OCI-LY1 (cell line): ENCODE measurements around the gene FAM107B.

Experiments
- H2AFZ ChIP-seq: fragments of 200-600 bp; sonication (generic), shearing (Covaris generic); 2 replicates; pipeline ENCODE4 v1.6.0; 2014; ENCODE audit warnings: antibody characterized with exemption, mild to moderate bottlenecking, low read length
- H3F3A ChIP-seq: fragments of 200-600 bp; sonication (generic), shearing (Covaris generic); 2 replicates; pipeline ENCODE4 v1.6.0; 2014; ENCODE audit warnings: mild to moderate bottlenecking, antibody characterized with exemption, low read length, moderate library complexity; ENCODE audit not compliant: insufficient read depth
- H3K27ac ChIP-seq: fragments of 200-600 bp; sonication (generic); 2 replicates; pipeline ENCODE4 v1.5.1; 2014; ENCODE audit warnings: low read length, mixed run types, mild to moderate bottlenecking, low read depth; ENCODE audit not compliant: poor library complexity, severe bottlenecking
- H3K27me3 ChIP-seq: fragments of 200-600 bp; sonication (generic); 2 replicates; pipeline ENCODE4 v1.6.0; 2014; ENCODE audit warnings: antibody characterized with exemption, mild to moderate bottlenecking, low read length, moderate library complexity; ENCODE audit not compliant: insufficient read depth
- H3K36me3 ChIP-seq: fragments of 200-600 bp; sonication (generic); 2 replicates; pipeline ENCODE4 v1.6.1; 2014; ENCODE audit warnings: mild to moderate bottlenecking, antibody characterized with exemption, low read length, moderate library complexity, mixed read lengths; ENCODE audit not compliant: insufficient read depth
- H3K4me1 ChIP-seq: fragments of 200-600 bp; sonication (generic); 2 replicates; pipeline ENCODE4 v1.5.1; 2014; ENCODE audit warnings: mild to moderate bottlenecking, low read length, moderate library complexity; ENCODE audit not compliant: insufficient read depth, severe bottlenecking
- H3K4me2 ChIP-seq: fragments of 200-600 bp; sonication (generic), shearing (Covaris generic); 2 replicates; pipeline ENCODE4 v1.6.1; 2014; ENCODE audit warnings: low read length
- H3K4me3 ChIP-seq: fragments of 200-600 bp; sonication (generic); 2 replicates; pipeline ENCODE4 v1.5.1; 2014; ENCODE audit warnings: low read length, low read depth, mild to moderate bottlenecking, mixed read lengths; ENCODE audit not compliant: poor library complexity, severe bottlenecking
- H3K79me2 ChIP-seq: fragments of 200-600 bp; shearing (Covaris generic); 2 replicates; pipeline ENCODE4 v1.6.1; 2016; ENCODE audit warnings: mixed run types, low read length, mixed read lengths; ENCODE audit not compliant: insufficient read depth
- H3K9ac ChIP-seq: fragments of 200-600 bp; sonication (generic), shearing (Covaris generic); 2 replicates; pipeline ENCODE4 v1.6.1; 2014; ENCODE audit warnings: mild to moderate bottlenecking, low read length, mixed read lengths
- H3K9me2 ChIP-seq: fragments of 200-600 bp; sonication (generic), shearing (Covaris generic); 2 replicates; pipeline ENCODE4 v1.6.1; 2014; ENCODE audit warnings: low read depth, mild to moderate bottlenecking, low read length, mixed read lengths
- H3K9me3 ChIP-seq: fragments of 200-600 bp; shearing (Covaris generic); 2 replicates; pipeline ENCODE4 v1.6.1; 2014; ENCODE audit warnings: low read length, mixed read lengths
- H4K20me1 ChIP-seq: fragments of 200-600 bp; sonication (generic), shearing (Covaris generic); 2 replicates; pipeline ENCODE4 v1.6.0; 2016; ENCODE audit warnings: mild to moderate bottlenecking, low read length; ENCODE audit not compliant: insufficient read depth
- CTCF ChIP-seq: fragments of 200-600 bp; sonication (generic), shearing (Covaris generic); IDR thresholded peaks from 2 replicates; pipeline ENCODE4 v1.5.1; 2017; ENCODE audit warnings: mild to moderate bottlenecking, antibody characterized with exemption, low read length, moderate library complexity, mixed read lengths
- EZH2 ChIP-seq: fragments of 200-600 bp; sonication (generic), shearing (Covaris generic); IDR thresholded peaks from 2 replicates; pipeline ENCODE4 v1.8.0; 2017; ENCODE audit warnings: borderline replicate concordance, mixed run types, mild to moderate bottlenecking, antibody characterized with exemption, low read length, moderate library complexity, mixed read lengths

The FAM107B gene

DNA sequence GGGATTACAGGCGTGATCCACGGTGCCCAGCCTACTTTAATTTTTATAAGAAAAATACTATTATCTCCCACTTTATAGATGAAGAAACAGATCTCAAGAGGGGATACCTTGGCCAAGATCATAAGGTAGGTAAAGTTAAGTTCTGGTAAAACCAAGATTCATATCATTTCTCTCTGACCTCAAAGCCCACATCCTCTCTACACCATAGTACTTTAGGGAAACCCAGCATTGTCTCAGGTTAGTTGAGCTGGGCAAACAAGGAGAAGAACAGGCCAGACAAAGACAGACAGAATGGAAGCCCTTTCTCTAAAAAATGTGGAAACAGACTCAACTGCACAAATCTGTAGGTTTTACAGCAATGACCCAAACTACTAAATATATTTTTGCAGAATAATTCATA is 246.2 kb downstream of the FAM107B start:
- Histone ChIP-seq H3K9me3 (no peaks in the 10 kb centered on the region), H3F3A (no peaks in the 10 kb centered on the region), H3K36me3 (peaks cover 89% of the 10 kb centered on the region), H3K9ac (no peak overlapping the region), H3K27me3 (no peaks in the 10 kb centered on the region), H3K4me1 (no peaks in the 10 kb centered on the region), H3K9me2 (no peaks in the 10 kb centered on the region), H3K79me2 (peaks cover 50% of the 10 kb centered on the region), H3K27ac (no peak overlapping the region), H2AFZ (no peak overlapping the region), H3K4me3 (no peak overlapping the region), H4K20me1 (no peaks in the 10 kb centered on the region), H3K4me2 (no peak overlapping the region)
- no peak for TF ChIP-seq EZH2
- no peak for TF ChIP-seq CTCF

DNA sequence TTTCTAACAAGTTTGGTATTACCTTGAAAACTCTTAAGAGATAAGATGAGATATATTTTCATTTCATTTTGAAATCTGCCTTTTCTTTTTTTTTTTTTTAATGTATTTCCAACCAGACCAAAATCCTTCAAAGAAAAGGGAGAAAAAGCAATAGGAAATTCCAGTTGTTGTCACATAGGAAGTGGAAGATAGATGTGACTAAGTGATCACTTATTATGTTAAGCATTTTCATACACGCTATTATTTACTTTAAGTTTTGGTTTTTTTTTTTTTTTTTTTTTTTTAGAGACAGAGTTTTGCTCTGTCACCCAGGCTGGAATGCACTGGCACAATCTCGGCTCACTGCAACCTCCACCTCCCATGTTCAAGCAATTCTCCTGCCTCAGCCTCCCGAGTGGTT is 246.8 kb downstream of the FAM107B start:
- Histone ChIP-seq H3K9ac (no peak overlapping the region), H3F3A (no peaks in the 10 kb centered on the region), H3K4me2 (no peak overlapping the region), H3K9me3 (no peaks in the 10 kb centered on the region), H3K36me3 (peaks cover 89% of the 10 kb centered on the region), H3K9me2 (no peaks in the 10 kb centered on the region), H3K4me3 (no peak overlapping the region), H2AFZ (no peak overlapping the region), H3K4me1 (no peaks in the 10 kb centered on the region), H3K79me2 (peaks cover 45% of the 10 kb centered on the region), H4K20me1 (no peaks in the 10 kb centered on the region), H3K27me3 (no peaks in the 10 kb centered on the region), H3K27ac (no peak overlapping the region)
- no peak for TF ChIP-seq EZH2
- no peak for TF ChIP-seq CTCF

DNA sequence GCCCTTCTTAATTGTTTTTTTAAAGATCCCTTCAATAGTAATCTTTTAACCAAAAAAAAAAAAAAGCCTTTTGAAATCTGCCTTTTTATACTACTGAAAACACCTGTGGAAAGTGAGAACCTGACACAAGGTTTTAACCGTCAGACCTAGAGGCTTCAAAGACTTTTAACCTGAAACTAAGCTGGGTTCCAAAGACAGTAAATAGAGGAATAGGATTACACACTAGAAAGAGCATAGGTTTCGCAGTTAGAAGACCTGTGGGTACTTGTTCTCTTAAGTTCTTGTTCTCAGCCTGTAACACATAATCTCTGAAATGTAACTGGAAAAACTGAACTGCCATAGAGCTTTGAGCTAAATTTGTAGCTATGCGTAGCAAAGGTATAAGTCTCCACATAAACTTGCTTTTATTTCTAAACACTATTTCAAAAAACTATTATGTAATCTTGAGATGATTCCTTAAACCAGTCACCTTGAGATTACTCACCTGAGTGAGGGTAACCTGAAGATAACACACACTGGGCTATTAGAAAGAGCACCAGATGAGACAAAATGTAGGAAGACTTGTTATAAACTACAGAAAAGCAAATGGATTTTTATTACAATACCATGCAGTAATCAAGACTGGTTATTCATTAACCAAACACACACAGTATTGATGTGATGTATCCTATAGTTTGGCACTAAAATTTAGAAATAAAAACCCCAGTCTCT is 247.4 kb downstream of the FAM107B start:
- H3F3A ChIP-seq: no peaks in the 10 kb centered on the region
- H3K9me3 ChIP-seq: no peaks in the 10 kb centered on the region
- H3K36me3 ChIP-seq: peaks cover 89% of the 10 kb centered on the region
- no peak overlapping the region for H3K4me2 ChIP-seq
- H3K4me3 ChIP-seq: no peak overlapping the region
- H2AFZ ChIP-seq: no peak overlapping the region
- H3K27me3 ChIP-seq: no peaks in the 10 kb centered on the region
- TF ChIP-seq CTCF (no peak), EZH2 (no peak)
- H3K9me2 ChIP-seq: no peaks in the 10 kb centered on the region
- H3K9ac ChIP-seq: no peak overlapping the region
- H3K27ac ChIP-seq: no peak overlapping the region
- H3K79me2 ChIP-seq: peaks cover 39% of the 10 kb centered on the region
- H3K4me1 ChIP-seq: no peaks in the 10 kb centered on the region
- no peaks in the 10 kb centered on the region for H4K20me1 ChIP-seq
